ENCODE results near the gene LIPH. TPM values are rescaled to one million over a fixed set of nuclear protein-coding genes. Genes with fewer than 3 reads are reported as not detected.

The LIPH gene
- total and polyA plus RNA-seq, 10 of the 15 experiments (the other 5 are each of a cell fraction or from before 2014, with no cell fraction given) = 2.2 to 11.1 (median 5.4) TPM

- TF ChIP-seq RAD51 (IDR thresholded peaks at IDR 0.05) = no peak
- no peak for TF ChIP-seq SMC3 (IDR thresholded peaks at IDR 0.05; ENCODE audit: borderline replicate concordance, low read length)
- no peak for TF ChIP-seq SREBF2 (IDR thresholded peaks at IDR 0.05; ENCODE audit: low read length)
- peak; percentile 56; the same call in 1 of the 2 replicates for TF ChIP-seq POLR2AphosphoS5 (IDR thresholded peaks at IDR 0.05; ENCODE audit: low read length)
- no peak for TF ChIP-seq USF1 (IDR thresholded peaks at IDR 0.05; ENCODE audit: borderline replicate concordance, extremely low read length, insufficient read depth, low read depth, low read length)
- peak in 1 of 2 experiments; percentile 99; a peak in 2 of 4 replicates for TF ChIP-seq ETV6 (conservative IDR thresholded peaks at IDR 0.05 in 1 of 2, IDR thresholded peaks at IDR 0.05 in 1 of 2; ENCODE audit: borderline replicate concordance in 1 of 2, low read depth in 1 of 2)
- peak; percentile 58 for TF ChIP-seq GABPA (IDR thresholded peaks at IDR 0.05; ENCODE audit: low read depth)
- peak; percentile 73 for TF ChIP-seq TCF12 (IDR thresholded peaks at IDR 0.05; ENCODE audit: low read depth, low read length)
- no peak for TF ChIP-seq RB1 (IDR thresholded peaks at IDR 0.05; ENCODE audit: borderline replicate concordance)
- TF ChIP-seq IRF3 (IDR thresholded peaks at IDR 0.05) = no peak
- TF ChIP-seq CBX3 (IDR thresholded peaks at IDR 0.05; ENCODE audit: borderline replicate concordance, low read depth) = no peak
- TF ChIP-seq POLR2A (IDR thresholded peaks at IDR 0.05; ENCODE audit: low read depth, low read length) = peak; percentile 35; the same call in 1 of the 2 replicates
- 0 out of 2 replicates have a peak, but pooled peaks have one; percentile 57 for TF ChIP-seq TARDBP (IDR thresholded peaks at IDR 0.05; ENCODE audit: borderline replicate concordance)
- TF ChIP-seq RCOR1 (conservative IDR thresholded peaks at IDR 0.05; ENCODE audit: low read depth, low read length) = no peak
- TF ChIP-seq MEF2A (IDR thresholded peaks at IDR 0.05; ENCODE audit: insufficient read depth, low read depth, low read length) = peak; percentile 66; the same call in 1 of the 2 replicates
- no peak for TF ChIP-seq PBX3 (IDR thresholded peaks at IDR 0.05; ENCODE audit: insufficient replicate concordance, low read depth, low read length)
- TF ChIP-seq ZZZ3 (IDR thresholded peaks at IDR 0.05; ENCODE audit: control insufficient read depth, insufficient read length, low read depth) = no peak
- peak; percentile 83 for TF ChIP-seq ZNF687 (IDR thresholded peaks at IDR 0.05)
- TF ChIP-seq BCL11A (IDR thresholded peaks at IDR 0.05; ENCODE audit: low read depth, low read length) = no peak; the same call in 1 of the 2 replicates
- TF ChIP-seq FOXK2 (IDR thresholded peaks at IDR 0.05) = no peak
- no peak for TF ChIP-seq CTCF (IDR thresholded peaks at IDR 0.05 in 2 of 3, conservative IDR thresholded peaks at IDR 0.05 in 1 of 3; ENCODE audit: control insufficient read depth in 2 of 3, extremely low read depth in 1 of 3, insufficient read depth in 1 of 3, low read depth in 3 of 3, low read length in 3 of 3)
Observed at GRCh38 chr3:185537369-185537970, 14.9 kb downstream of the LIPH start (continued).

Measured in GM12878 (cell line).